ENCODE results near the gene CCDC93.

The CCDC93 gene

DNA sequence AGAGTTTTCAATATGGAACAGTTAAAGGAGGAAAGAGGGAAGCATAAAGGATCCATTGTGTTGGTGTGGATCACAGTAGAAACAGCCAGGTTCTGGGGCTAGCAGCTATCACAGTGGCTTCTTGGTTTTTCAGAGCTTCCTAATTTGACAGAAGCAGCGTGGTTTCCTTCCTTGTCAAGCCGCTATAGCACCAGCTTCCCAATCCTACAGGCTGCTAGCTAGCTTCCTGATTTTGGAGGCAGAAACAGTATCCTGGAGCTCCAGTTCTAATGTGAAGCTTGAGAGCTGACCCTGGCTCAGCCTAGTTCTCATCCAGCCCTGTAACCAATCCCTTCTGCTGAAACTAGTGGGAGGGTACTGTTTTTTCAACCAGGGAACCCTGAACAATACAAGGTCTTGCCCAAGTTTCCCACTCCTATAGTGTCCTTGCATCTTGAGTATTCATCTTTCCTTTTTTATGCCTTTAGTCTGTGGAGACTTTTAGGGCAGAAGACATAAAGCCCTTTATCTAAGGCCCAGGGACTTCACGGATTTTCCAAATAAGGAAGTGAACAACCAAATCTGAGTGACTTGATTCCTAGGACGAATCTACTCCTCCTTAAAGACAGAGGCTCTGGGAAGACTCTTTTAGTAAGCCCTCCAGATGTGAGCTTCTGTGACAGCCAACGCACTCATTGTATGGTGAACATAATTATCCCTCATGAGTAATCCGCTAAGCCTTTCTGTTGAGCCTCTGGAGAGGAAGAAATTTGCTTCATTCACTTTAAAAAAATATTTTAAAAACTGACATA lies 33.8 kb downstream of the CCDC93 start:
- Histone ChIP-seq H3K4me3 (ENCODE audit: low read depth, low read length) (no peak overlapping the region), H3K4me1 (ENCODE audit: control insufficient read depth, insufficient read depth, low read length) (no peaks in the 10 kb centered on the region), H3K36me3 (ENCODE audit: control insufficient read depth in 2 of 2, insufficient read depth in 1 of 2, low read length in 2 of 2) (peaks cover 13 to 69% of the 10 kb centered on the region in 2 experiments), H3K9me3 (ENCODE audit: control insufficient read depth, insufficient read depth, low read depth, low read length) (no peaks in the 10 kb centered on the region), H3K27ac (ENCODE audit: extremely low read depth, low read depth, low read length) (no peak overlapping the region)
- ChIA-PET CTCF (interaction anchor here (1.6 to 2.3 kb wide), 2 partner anchors 9 to 23 kb away, joined by 3 to 8 read pairs; no protein-coding TSS in a partner anchor), POLR2A (no interaction called here)
- no peak for TF ChIP-seq SP3 (tag by site-specific recombination; IDR thresholded peaks at IDR 0.05)
- TF ChIP-seq WT1 (tag by site-specific recombination; IDR thresholded peaks at IDR 0.05), result no peak
- TF ChIP-seq, protein P1, sequence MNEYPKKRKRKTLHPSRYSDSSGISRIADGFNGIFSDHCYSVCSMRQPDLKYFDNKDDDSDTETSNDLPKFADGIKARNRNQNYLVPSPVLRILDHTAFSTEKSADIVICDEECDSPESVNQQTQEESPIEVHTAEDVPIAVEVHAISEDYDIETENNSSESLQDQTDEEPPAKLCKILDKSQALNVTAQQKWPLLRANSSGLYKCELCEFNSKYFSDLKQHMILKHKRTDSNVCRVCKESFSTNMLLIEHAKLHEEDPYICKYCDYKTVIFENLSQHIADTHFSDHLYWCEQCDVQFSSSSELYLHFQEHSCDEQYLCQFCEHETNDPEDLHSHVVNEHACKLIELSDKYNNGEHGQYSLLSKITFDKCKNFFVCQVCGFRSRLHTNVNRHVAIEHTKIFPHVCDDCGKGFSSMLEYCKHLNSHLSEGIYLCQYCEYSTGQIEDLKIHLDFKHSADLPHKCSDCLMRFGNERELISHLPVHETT (tag by site-specific recombination; IDR thresholded peaks at IDR 0.05), result no peak
- no peak for TF ChIP-seq ZNF23 (tag by site-specific recombination; IDR thresholded peaks at IDR 0.05; ENCODE audit: borderline replicate concordance)
- TF ChIP-seq SCRT1 (tag by site-specific recombination; IDR thresholded peaks at IDR 0.05; ENCODE audit: borderline replicate concordance), result no peak
- no peak for TF ChIP-seq ZXDB (tag by site-specific recombination; IDR thresholded peaks at IDR 0.05)
- TF ChIP-seq ZNF112 (tag by site-specific recombination; IDR thresholded peaks at IDR 0.05), result no peak
- no peak for TF ChIP-seq ZNF266 (tag by site-specific recombination; IDR thresholded peaks at IDR 0.05; ENCODE audit: low read depth)
- TF ChIP-seq, protein P2, sequence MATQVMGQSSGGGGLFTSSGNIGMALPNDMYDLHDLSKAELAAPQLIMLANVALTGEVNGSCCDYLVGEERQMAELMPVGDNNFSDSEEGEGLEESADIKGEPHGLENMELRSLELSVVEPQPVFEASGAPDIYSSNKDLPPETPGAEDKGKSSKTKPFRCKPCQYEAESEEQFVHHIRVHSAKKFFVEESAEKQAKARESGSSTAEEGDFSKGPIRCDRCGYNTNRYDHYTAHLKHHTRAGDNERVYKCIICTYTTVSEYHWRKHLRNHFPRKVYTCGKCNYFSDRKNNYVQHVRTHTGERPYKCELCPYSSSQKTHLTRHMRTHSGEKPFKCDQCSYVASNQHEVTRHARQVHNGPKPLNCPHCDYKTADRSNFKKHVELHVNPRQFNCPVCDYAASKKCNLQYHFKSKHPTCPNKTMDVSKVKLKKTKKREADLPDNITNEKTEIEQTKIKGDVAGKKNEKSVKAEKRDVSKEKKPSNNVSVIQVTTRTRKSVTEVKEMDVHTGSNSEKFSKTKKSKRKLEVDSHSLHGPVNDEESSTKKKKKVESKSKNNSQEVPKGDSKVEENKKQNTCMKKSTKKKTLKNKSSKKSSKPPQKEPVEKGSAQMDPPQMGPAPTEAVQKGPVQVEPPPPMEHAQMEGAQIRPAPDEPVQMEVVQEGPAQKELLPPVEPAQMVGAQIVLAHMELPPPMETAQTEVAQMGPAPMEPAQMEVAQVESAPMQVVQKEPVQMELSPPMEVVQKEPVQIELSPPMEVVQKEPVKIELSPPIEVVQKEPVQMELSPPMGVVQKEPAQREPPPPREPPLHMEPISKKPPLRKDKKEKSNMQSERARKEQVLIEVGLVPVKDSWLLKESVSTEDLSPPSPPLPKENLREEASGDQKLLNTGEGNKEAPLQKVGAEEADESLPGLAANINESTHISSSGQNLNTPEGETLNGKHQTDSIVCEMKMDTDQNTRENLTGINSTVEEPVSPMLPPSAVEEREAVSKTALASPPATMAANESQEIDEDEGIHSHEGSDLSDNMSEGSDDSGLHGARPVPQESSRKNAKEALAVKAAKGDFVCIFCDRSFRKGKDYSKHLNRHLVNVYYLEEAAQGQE (tag by site-specific recombination; IDR thresholded peaks at IDR 0.05), result no peak
- no peak for TF ChIP-seq ZNF561 (tag by site-specific recombination; IDR thresholded peaks at IDR 0.05; ENCODE audit: borderline replicate concordance)
- no peak for TF ChIP-seq ZNF600 (tag by site-specific recombination; IDR thresholded peaks at IDR 0.05)
- no peak for TF ChIP-seq ZNF324 (tag by site-specific recombination; IDR thresholded peaks at IDR 0.05)
- TF ChIP-seq, protein P3, sequence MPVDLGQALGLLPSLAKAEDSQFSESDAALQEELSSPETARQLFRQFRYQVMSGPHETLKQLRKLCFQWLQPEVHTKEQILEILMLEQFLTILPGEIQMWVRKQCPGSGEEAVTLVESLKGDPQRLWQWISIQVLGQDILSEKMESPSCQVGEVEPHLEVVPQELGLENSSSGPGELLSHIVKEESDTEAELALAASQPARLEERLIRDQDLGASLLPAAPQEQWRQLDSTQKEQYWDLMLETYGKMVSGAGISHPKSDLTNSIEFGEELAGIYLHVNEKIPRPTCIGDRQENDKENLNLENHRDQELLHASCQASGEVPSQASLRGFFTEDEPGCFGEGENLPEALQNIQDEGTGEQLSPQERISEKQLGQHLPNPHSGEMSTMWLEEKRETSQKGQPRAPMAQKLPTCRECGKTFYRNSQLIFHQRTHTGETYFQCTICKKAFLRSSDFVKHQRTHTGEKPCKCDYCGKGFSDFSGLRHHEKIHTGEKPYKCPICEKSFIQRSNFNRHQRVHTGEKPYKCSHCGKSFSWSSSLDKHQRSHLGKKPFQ (tag by site-specific recombination; IDR thresholded peaks at IDR 0.05), result no peak
- no peak for TF ChIP-seq ZSCAN23 (tag by site-specific recombination; IDR thresholded peaks at IDR 0.05)
- no peak for TF ChIP-seq ZNF521 (tag by site-specific recombination; IDR thresholded peaks at IDR 0.05)
- no peak for TF ChIP-seq ZNF416 (tag by site-specific recombination; IDR thresholded peaks at IDR 0.05)
- TF ChIP-seq ZNF157 (tag by site-specific recombination; IDR thresholded peaks at IDR 0.05), result no peak
- no peak for TF ChIP-seq ZNF311 (tag by site-specific recombination; IDR thresholded peaks at IDR 0.05; ENCODE audit: borderline replicate concordance)
- TF ChIP-seq HOXD13 (CRISPR knock-in tag; IDR thresholded peaks at IDR 0.05; ENCODE audit: borderline replicate concordance), result no peak

DNA sequence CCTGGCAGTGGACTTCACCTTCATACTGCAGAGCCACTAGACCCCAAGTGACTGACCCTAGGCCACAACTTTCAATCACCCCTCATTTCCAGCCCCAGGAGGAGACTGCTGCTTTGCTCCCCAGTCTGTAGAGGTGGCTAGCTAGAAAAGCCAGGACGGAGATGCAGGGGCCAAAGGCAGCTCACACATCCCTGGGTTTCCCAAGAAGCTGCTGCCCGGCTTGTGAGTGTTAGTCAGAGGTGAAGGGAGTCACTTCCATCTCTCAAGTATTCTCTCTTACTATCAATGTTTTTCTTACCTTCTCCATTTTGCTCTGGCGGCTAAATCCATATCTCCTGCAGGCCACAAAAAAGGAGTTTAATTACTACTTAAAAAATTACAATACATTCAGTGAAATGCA lies 36.2 kb downstream of the CCDC93 start:
- POLR2A ChIA-PET, result no interaction called here
- no peak for TF ChIP-seq ZIC2 (tag by site-specific recombination; IDR thresholded peaks at IDR 0.05)
- TF ChIP-seq, protein P4, sequence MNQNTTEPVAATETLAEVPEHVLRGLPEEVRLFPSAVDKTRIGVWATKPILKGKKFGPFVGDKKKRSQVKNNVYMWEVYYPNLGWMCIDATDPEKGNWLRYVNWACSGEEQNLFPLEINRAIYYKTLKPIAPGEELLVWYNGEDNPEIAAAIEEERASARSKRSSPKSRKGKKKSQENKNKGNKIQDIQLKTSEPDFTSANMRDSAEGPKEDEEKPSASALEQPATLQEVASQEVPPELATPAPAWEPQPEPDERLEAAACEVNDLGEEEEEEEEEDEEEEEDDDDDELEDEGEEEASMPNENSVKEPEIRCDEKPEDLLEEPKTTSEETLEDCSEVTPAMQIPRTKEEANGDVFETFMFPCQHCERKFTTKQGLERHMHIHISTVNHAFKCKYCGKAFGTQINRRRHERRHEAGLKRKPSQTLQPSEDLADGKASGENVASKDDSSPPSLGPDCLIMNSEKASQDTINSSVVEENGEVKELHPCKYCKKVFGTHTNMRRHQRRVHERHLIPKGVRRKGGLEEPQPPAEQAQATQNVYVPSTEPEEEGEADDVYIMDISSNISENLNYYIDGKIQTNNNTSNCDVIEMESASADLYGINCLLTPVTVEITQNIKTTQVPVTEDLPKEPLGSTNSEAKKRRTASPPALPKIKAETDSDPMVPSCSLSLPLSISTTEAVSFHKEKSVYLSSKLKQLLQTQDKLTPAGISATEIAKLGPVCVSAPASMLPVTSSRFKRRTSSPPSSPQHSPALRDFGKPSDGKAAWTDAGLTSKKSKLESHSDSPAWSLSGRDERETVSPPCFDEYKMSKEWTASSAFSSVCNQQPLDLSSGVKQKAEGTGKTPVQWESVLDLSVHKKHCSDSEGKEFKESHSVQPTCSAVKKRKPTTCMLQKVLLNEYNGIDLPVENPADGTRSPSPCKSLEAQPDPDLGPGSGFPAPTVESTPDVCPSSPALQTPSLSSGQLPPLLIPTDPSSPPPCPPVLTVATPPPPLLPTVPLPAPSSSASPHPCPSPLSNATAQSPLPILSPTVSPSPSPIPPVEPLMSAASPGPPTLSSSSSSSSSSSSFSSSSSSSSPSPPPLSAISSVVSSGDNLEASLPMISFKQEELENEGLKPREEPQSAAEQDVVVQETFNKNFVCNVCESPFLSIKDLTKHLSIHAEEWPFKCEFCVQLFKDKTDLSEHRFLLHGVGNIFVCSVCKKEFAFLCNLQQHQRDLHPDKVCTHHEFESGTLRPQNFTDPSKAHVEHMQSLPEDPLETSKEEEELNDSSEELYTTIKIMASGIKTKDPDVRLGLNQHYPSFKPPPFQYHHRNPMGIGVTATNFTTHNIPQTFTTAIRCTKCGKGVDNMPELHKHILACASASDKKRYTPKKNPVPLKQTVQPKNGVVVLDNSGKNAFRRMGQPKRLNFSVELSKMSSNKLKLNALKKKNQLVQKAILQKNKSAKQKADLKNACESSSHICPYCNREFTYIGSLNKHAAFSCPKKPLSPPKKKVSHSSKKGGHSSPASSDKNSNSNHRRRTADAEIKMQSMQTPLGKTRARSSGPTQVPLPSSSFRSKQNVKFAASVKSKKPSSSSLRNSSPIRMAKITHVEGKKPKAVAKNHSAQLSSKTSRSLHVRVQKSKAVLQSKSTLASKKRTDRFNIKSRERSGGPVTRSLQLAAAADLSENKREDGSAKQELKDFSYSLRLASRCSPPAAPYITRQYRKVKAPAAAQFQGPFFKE (tag by site-specific recombination; IDR thresholded peaks at IDR 0.05; ENCODE audit: borderline replicate concordance), result no peak
- CTCF ChIA-PET, result no interaction called here
- H3K36me3 ChIP-seq (ENCODE audit: control insufficient read depth in 2 of 2, insufficient read depth in 1 of 2, low read length in 2 of 2), result peaks cover 11 to 71% of the 10 kb centered on the region in 2 experiments
- no peaks in the 10 kb centered on the region for H3K4me1 ChIP-seq (ENCODE audit: control insufficient read depth, insufficient read depth, low read length)
- H3K4me3 ChIP-seq (ENCODE audit: low read depth, low read length), result no peak overlapping the region
- H3K9me3 ChIP-seq (ENCODE audit: control insufficient read depth, insufficient read depth, low read depth, low read length), result no peaks in the 10 kb centered on the region
- H3K27ac ChIP-seq (ENCODE audit: extremely low read depth, low read depth, low read length), result no peak overlapping the region
